Activated gamma-delta T cell treated with anti-CD3 and anti-CD28 coated beads, Interleukin-2, amount 50 U/mL, for 16 hours (primary cell): ENCODE results near the gene GDF2.

Source experiments
- DNase-seq: peaks from one replicate; pipeline ENCODE4 v3.0.0-alpha.2; 2020; ENCODE audit warnings: low read depth

GDF2 gene

DNA sequence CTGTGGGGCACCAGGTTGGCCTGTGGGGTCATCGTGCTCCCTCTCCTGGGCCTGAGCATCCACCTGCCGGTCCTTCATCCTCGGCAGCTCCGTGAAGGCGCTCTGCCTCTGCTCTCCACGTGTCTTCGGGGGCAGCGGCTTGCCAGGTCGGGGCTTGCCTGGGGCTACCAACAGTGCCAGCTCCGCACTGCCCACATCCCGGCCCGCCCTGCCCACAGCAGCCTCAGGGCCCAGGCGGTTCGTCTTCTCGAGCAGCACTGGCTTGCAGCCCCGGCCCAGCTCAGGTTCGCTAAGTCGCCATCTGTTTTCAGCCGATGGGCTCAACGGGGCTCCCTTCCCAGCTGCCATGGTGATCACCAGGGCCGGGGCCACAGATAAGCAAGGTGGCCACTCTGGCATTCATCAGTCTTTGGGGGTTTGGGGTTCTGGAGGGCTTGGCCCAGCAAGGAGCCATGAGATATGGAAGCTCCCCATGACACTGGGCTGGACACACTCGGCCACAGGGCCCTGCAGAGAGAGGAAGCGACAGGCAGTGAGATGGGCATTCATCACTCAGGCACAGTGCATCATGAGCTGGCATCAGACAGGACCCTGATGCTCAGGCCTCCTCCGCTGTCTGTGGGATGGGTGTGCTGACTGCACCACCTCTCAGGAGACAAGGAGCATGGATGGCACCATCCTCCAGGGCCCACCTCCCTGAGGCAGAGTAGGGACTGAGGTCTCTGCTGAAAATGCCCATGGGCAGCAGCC is 46.4 kb downstream of the GDF2 start:
- no peak for DNase-seq

DNA sequence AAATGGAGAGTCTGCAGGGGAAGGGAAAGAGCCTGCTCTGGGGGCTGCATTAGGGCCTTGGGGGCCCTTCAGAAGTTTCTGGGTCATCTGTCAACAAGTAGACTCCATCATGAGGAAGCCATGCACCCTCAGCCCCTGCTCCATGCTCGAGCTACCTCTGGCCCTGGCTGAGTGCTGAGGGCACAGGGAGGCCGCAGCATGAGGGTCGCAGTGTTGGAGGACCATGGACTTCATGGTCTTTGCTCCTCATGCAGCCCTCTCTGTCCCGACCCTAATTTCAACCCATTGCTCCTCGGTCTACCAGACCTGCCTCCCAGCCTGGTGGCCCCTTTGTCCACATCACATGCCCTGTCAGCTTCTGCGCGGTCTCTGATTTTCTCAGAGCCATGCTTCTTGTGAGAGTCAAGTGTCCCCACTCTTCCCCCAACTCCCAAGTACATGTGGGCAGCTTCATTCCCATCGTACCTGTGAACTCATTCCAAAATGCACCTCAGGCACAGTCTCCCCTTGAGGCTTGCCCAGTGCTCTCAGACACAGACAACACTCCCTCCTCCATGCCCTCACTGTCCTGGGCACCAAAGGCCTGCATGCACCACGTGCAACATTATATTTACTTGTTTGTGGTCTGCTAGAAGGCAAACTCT is 47.1 kb downstream of the GDF2 start:
- DNase-seq = no peak

DNA sequence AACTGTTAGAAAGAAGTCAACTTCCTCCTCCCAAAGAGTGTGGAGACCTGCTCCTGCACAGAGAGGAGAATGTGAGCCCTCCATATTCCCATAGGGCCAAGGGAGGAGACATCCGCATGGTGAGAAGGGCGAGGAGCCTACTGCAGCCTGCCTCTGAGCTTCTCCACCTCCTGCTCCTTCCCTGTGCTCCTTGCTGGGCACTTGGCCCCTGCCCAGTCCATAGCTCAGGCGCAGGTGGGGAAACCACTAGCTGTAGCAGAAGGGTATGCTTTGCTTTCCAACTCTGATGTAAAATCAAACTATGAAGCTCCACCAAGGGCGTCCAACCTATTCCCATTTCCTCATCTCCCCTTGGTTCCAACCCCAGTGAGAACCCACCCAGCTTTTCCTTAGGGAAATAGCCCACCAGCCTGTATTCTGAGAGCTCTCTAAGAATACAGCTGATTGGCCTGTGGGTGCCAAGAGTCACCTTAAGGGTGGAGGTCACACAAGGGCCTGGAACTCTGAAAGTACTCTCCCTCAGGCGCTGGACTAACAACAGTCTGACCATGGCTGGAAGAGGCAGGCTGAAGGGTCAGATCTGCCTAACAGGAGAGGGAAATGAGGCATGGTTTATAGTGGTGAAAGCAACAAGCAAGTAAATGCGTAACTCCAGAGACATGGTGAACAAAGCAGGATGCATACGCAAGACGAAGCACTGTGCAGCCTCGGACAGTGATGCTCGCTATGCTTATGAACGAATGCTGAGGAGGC is 47.9 kb downstream of the GDF2 start:
- DNase-seq = no peak

DNA sequence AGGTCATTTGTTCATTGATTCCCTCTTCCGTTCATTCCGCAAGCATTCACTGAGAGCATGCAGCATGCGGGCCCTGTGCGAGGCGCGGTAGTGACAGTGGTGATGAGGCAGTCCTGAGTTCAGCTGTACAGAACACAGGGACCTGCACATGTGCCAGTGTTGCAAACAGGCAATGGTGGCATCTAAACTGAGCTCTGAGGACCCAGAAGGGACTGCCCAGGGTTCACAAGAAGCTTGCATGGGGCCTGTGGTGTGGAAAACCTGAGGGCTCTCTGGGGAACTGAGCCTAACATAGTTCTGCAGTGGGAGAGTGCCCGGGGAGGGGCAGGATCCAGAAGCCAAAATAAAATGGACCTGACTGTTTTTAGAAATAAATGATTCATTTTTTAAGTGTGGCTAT is 48.6 kb downstream of the GDF2 start:
- no peak for DNase-seq

DNA sequence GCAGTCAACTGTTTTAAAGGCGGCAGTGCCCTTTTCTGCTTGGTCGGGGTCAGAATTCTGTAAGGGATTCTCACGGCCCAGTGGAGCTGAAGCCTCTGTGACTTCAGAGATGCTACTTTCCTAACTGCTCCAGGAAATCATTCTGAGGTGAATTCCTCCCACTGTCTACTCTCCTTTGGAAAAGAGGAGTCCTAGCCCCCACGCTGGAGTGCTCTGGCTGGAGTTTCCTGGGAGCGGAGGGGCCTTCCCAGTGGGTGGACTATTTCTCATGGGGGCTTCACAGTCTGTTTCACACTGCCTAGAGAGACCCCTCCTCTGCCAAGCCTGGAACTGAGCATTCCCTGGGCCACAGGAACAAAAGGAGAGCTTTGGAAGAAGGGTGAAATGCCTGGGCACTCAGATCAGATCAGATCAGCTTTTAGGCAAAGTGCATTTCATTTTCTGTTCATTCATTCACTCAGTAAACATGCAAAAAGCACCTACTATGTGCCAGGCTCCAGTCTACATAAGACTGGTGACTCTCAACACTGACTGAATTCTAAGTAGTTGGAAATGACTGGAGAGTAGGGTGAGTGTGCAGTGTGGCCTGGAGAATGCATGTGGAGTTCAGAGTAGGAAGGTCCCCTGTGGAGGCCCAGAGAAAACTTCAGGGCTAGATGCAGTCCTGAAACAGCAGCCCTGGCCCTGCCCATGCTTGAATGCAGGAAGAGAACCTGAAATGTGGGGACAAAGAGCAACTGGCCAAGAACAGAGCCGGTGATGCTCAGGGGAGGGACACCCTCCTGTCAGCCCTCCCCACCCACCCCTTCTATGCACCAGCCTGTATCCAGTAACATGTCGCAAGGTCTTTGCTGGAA is 49.6 kb downstream of the GDF2 start:
- no peak for DNase-seq

DNA sequence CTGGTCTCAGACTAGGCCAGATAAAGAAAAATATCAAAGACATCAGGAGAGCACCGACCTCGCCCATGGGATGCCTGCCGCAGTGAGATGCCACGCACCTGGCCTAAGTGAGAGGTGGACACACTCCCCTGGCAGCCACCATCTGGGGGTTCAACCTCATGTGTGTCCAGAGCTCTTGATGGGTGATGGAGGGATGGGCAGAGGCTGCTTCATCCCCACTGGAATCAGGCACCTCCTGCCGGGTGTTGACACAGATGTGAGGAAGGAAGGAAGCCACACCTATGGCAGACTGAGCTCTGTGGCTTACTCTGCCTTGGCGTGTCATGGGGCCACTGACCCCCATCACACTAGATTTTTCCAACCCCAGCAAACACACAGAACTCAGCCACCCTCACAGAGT is 50.5 kb downstream of the GDF2 start:
- DNase-seq = no peak

DNA sequence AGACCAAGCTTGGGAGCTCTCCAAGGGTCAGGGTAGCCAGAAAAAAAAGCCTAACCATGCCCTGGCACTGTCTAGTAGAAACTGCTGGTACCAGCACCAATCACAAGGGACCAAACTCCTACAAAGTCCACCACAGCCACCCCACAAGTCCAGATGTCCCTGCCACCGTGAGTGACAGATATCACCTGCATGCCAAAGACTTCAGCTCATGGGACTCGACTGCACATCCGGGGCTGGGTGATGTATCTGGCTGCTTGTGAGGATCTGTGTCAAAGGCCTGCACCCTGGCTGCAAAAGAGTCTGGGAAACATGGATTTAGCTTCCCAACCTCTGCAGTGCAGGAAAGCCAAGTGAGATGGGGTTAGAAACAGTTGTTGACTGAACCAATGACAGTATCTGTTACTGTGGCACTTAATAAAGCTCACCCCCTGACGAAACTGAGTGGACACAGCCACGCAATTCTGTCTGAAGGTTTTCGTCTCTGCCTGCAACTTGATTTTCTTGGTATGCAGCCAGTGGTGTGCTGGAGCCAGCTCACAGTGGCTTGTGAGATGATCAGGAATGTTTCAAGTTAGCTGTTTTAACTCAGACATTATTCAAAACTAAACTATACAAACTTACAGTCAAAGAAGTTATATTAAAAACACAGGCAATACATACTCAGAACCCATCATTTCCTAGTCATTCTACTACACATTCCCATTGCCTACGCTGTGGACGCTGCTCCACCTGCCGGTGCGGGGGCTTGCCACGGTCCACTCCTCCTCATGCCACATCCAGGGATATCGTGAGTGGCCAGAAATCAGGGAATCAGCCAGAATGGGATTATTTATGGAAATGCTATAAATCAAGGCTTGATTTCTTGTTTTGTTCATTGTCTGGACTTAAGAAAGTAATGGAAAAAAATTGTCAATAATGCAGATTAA is 52.6 kb downstream of the GDF2 start:
- no peak for DNase-seq

DNA sequence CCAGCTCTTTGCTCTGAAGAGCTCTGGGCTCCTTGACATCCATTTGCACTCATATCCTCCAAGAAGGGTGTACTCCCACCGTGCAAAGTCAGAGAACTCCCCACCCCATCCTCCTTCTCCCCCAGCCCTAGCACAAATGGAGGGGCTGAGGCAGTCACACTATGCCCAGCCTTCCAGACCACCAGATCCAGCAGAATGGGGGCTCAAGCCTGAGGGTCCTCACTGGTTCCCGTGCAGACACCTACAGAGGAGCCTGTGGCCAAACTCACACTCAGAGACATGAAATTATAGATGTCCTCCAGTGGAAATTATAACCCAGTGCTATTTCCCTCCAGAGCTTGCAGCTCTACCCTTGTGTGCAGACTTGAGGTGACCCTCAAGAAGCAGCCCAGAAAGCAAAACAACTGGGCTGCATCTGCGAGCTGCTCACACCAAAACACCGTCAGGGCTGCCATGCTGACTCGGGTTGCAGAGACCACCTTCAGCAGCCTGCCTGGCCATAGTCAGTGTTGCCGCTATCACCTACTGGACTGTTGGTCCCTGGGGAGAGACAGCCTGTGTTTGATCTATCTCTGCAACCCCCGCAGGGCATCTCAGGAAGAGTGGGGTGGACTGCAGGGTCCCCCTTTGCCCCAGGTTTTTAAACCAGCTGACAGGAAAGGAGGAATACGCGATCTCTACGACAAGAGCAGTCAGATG is 54.4 kb downstream of the GDF2 start:
- no peak for DNase-seq
